HUDEP-2 (cell line): Measurements from ENCODE around the gene TRPM2.
"Not testable (repeated sequence)": the region's sequence is repeated elsewhere in the genome, so short reads cannot be mapped to it uniquely, and the experiment has no call there.

ENCODE experiments used
- DNase-seq, 76 experiments: peaks; one replicate each; lab custom pipeline; 2025; ENCODE audit not compliant: unreplicated experiment in 76 of 76; lab: John Stamatoyannopoulos, UW

The TRPM2 gene

GRCh38 chr21:44405948-44406872 lies 52.8 kb downstream of the TRPM2 start:
- DNase-seq = no peak

GRCh38 chr21:44406953-44407352 lies 53.5 kb downstream of the TRPM2 start:
- DNase-seq = no peak

DNA sequence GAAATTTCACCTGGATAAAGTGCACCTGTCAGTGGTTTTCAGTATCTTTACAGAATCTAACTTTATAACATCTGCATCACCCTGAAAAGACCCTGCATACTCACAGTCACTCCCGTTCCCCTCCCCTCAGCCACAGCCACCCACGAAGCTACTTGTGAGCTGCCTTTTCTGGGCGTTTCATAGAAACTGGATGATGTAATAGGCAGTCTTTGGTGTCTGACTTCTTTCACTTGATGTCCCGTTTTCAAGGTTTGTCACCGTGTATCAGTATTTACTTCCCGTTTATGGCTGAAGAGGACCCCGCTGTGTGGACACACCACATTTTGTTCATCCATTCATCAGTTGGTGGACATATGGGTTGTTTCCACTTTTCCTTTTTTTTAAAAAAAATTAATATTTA lies 54.1 kb downstream of the TRPM2 start:
- DNase-seq = no peak

GRCh38 chr21:44408226-44408625 lies 54.8 kb downstream of the TRPM2 start:
- no peak for DNase-seq

- DNase-seq = no peak
These were observed 60.3 kb downstream of the TRPM2 start for GRCh38 chr21:44413566-44414290.

DNA sequence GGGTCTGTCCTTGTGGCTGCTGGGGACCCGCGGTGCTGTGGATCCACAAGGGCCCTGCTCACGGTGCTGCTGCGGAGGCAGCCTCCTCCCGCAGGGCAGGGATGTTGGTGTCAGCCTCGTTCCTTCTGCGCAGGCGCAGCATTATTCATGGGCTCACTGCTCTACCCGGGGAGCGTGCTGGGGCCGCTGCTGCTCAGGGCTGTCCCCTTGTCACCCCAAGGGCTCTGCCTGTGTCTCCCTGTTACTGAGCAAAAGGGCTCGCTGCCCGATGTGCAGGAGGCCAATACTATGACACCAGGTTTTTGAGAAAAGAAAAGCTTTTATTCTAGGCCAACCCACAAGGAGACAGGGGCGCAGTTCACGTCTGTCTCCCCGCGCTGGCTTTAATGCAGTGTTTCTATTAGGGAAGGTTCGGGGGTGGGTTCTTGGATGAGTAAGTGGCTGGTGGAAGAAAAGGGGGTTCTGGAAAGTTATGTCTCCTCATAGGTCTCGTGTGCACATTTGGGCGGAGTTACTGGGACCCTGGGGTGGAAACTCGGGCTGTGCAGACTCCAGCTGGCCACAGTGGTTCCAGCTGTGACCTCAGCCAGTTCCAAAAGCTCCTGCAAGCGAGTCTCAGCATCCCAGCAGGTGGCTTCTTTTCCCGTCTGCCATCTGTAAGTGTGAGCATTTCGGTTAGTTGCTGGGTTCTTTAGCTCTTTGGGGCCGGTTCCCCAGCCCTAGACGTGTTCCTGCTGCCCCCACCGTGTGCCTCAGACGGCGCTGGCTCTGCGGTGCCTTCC lies 61.1 kb downstream of the TRPM2 start:
- DNase-seq = no peak

GRCh38 chr21:44415073-44416025 lies 61.9 kb downstream of the TRPM2 start:
- DNase-seq = no peak

- DNase-seq = no peak
These were observed 62.8 kb downstream of the TRPM2 start for GRCh38 chr21:44416193-44416592.

DNA sequence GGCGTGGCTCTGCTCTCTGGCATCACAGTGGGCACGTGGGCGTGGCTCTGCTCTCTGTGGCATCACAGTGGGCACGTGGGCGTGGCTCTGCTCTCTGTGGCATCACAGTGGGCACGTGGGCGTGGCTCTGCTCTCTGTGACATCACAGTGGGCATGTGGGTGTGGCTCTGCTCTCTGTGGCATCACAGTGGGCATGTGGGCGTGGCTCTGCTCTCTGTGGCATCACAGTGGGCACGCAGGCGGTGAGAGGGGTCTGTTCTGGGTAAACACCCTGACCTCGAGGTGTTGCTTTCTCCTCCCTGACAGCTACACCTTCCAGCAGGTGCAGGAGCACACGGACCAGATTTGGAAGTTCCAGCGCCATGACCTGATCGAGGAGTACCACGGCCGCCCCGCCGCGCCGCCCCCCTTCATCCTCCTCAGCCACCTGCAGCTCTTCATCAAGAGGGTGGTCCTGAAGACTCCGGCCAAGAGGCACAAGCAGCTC lies 64.2 kb downstream of the TRPM2 start:
- DNase-seq = not testable (repeated sequence)

DNA sequence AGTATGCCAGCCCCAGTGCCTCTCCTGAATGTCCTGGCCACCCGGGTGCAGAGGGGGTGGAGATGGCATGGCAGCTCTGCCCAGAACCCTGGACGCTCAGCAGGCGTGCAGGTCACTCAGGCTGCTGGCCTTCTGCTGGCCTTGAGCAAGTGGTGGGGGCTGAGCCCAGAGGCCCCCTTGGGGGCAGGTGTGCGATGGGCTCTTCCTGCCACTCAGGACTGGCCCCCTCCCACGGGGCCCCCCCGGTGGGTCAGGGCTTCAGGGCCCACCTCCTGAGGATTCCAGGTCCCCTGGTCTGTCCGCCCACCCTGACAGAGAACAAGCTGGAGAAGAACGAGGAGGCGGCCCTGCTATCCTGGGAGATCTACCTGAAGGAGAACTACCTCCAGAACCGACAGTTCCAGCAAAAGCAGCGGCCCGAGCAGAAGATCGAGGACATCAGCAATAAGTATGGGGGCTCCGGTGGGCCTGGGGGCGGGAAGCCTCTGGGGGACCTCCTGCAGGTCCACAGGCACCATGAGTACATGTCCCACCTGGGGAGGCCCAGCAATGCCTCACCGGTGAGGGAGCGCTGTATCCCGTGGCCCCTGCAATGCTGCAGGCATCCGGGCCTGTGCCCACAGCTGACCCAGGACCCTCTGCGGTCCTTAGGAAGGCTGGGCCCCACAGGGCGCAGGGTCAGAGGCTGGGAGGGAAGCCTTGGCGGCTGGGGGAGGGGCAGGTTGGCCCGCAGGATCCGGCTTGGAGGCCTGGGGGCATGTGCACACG lies 64.9 kb downstream of the TRPM2 start:
- no peak for DNase-seq

DNA sequence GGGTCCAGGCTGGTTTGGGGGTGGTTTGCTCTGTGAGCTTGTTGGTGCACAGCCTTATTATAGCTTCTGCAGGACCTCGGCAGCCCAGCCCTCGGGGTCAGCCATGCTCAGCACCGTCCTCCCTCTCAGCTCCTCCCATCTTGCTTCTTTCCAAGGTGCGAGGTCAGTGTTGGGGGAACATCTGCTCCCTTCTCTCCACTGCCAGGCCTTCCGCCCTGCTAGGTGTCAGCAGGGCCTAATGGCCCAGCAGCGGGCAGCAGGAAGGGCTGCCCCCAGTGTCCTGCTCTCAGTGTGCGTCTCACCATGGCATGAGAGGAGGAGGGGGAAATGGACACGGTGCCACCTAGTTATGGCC lies 65.4 kb downstream of the TRPM2 start:
- no peak for DNase-seq

- no peak for DNase-seq
These were observed 66.3 kb downstream of the TRPM2 start for GRCh38 chr21:44419679-44420078.

GRCh38 chr21:44420416-44421205 lies 67.2 kb downstream of the TRPM2 start:
- no peak for DNase-seq

GRCh38 chr21:44421901-44422840 lies 68.8 kb downstream of the TRPM2 start:
- DNase-seq = no peak

- no peak for DNase-seq
These were observed 69.9 kb downstream of the TRPM2 start for GRCh38 chr21:44423312-44423821.

DNA sequence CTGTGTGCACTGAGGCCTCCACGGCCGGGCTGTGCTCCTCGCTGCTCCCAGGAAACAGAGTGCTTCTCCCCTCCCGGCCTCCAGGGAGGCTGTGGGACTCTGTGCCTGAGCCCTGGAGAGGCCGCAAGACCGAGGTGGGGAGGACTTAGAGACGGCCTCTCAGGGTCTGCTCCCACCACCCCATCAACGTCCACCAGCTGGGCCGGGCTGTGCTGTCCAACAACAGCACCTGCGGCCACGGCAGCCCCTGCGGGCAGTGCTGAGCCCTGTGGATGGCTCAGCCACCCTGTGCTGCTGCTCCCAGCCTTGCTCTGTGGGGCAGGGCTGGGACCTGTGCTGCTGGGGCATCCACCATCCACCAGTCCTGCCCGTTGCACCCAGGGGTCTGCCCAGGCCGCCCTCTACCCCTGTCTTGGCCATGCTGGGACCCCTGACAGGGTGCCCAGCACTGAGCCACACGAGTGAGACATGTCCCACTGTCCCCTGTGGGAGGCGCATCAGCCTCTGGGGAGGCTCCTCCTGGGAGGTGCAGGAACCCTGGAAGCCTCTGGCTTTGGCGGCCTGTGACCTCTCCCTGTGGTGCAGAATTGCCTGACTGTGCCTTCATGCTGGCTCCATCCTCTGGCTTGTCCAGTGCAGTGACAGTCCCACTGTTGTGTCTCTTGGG lies 70.7 kb downstream of the TRPM2 start:
- DNase-seq = no peak
